Psoas muscle (tissue), 8 donors: ENCODE data around the gene DOCK10. TPM values are rescaled to one million over a fixed set of nuclear protein-coding genes. Genes with fewer than 3 reads are reported as not detected.

Experiments
- ATAC-seq, 4 donors: fragments of 200-7000 bp; cut with Tn5 transposase; one replicate each; pipeline ENCODE4 v1.9.1; 2020; ENCODE audit warnings: moderate library complexity in 3 of 4, mild to moderate bottlenecking in 2 of 4
- DNase-seq, 2 donors: peaks; one replicate each; pipeline ENCODE4 v3.0.0-alpha.2; 2020
- H3K27ac ChIP-seq: fragments of 200-600 bp; one replicate; pipeline ENCODE4 v1.8.0; 2022
- H3K27me3 ChIP-seq, 3 donors: fragments of 200-600 bp in 1 of 3; one replicate each; pipeline versions ENCODE4 v1.6.1 to v1.8.0; 2013 to 2022; ENCODE audit warnings: low read length in 2 of 3, mild to moderate bottlenecking in 2 of 3, moderate library complexity in 1 of 3; ENCODE audit not compliant: insufficient read depth in 3 of 3
- H3K36me3 ChIP-seq, 2 donors: fragments of 200-600 bp in 1 of 2; one replicate each; pipeline versions ENCODE4 v1.6.1 to v1.8.0; 2013 to 2022; ENCODE audit warnings: low read depth in 1 of 2, mild to moderate bottlenecking in 1 of 2, moderate library complexity in 1 of 2; ENCODE audit not compliant: insufficient read depth in 1 of 2
- H3K4me1 ChIP-seq: fragments of 200-600 bp; one replicate; pipeline ENCODE4 v1.8.0; 2022
- H3K4me3 ChIP-seq: fragments of 200-600 bp; one replicate; pipeline ENCODE4 v1.8.0; 2022; ENCODE audit warnings: mild to moderate bottlenecking
- H3K9me3 ChIP-seq: fragments of 200-600 bp; one replicate; pipeline ENCODE4 v1.8.0; 2022
- CTCF ChIP-seq: fragments of 200-600 bp; IDR thresholded peaks from one replicate; pipeline ENCODE4 v1.8.0; 2022; ENCODE audit warnings: antibody characterized with exemption
- WGBS, 3 donors: extraction: QIAGEN DNeasy Blood & Tissue Kit; methylation state at CpG; one replicate each; pipeline versions ENCODE4 v1.1.6 to v1.1.7; 2013; 5-methylcytosine and 5-hydroxymethylcytosine counted together
- intact Hi-C, 2 donors: fragments of 100-400 bp; cut with DNase I; formaldehyde crosslinking; loops; one replicate each; pipeline versions ENCODE4 v1.11.0 to v1.14.2; 2022
- polyA plus RNA-seq, 3 donors: library from polyadenylated mRNA; stranded (reverse); fragments of 200-250 nt; gene quantifications; one replicate each; pipeline ENCODE4 v1.2.3, GENCODE V29; 2013
- total RNA-seq, 4 donors: library from RNA; stranded (reverse); fragmentation: NEBNext Ultra II Directional in 2 of 4; extraction: Animal tissue kit (Norgen Biotek cat#: 25700) in 2 of 4; gene quantifications; one replicate each; pipeline versions ENCODE4 v1.2.1 to v1.2.4, GENCODE V29; 2021 to 2023
- donor health status: healthy with polysubstance abuse.
- donor health status: DM: no; HTN: no; CAD: no; lungs with moderate emphysema.
- donor health status: Bipolar disorder and iron deficiency.
- donor health status: healthy.
- donor health status: DM: yes; HTN: yes; CAD: no.
- donor health status: DM: no; HTN: no; CAD: no.
- donor health status: DM: no; HTN: no; CAD: no.
- donor health status: DM: yes; HTN: yes; CAD: no.

DOCK10 gene
- total and polyA plus RNA-seq, 7 donors: 0.17 to 4.4 (median 1.0) TPM

GRCh38 chr2:224995419-224995818 is 46.8 kb downstream of the DOCK10 start:
- H3K36me3 ChIP-seq: no peaks in the 10 kb centered on the region
- DNase-seq: no peak
- intact Hi-C loops: no loop called here
- H3K27ac ChIP-seq: no peak overlapping the region
- ATAC-seq: no peak
- WGBS, 3 donors: 82 to 85% (median 85%) methylated on average over 3 of the region's 3 CpGs
- no peaks in the 10 kb centered on the region for H3K27me3 ChIP-seq
- no peak for TF ChIP-seq CTCF
- H3K4me3 ChIP-seq: no peak overlapping the region
- H3K9me3 ChIP-seq: no peaks in the 10 kb centered on the region
- no peaks in the 10 kb centered on the region for H3K4me1 ChIP-seq

GRCh38 chr2:224994242-224994823 is 47.9 kb downstream of the DOCK10 start:
- DNase-seq: no peak
- no peak for ATAC-seq
- no peaks in the 10 kb centered on the region for H3K36me3 ChIP-seq
- H3K27me3 ChIP-seq: no peaks in the 10 kb centered on the region
- H3K27ac ChIP-seq: no peak overlapping the region
- 76 to 97% (median 88%) methylated on average over 1 of the region's 1 CpG for WGBS, 3 donors
- no peak for TF ChIP-seq CTCF
- intact Hi-C loops: no loop called here
- H3K4me3 ChIP-seq: no peak overlapping the region
- H3K4me1 ChIP-seq: no peaks in the 10 kb centered on the region
- H3K9me3 ChIP-seq: no peaks in the 10 kb centered on the region

GRCh38 chr2:224990710-224991109 is 51.6 kb downstream of the DOCK10 start:
- ATAC-seq (no peak), DNase-seq (no peak)
- intact Hi-C loops: no loop called here
- H3K9me3 ChIP-seq: no peaks in the 10 kb centered on the region
- H3K36me3 ChIP-seq: no peaks in the 10 kb centered on the region
- no peak overlapping the region for H3K27ac ChIP-seq
- no peak for TF ChIP-seq CTCF
- H3K4me1 ChIP-seq: no peaks in the 10 kb centered on the region
- no peaks in the 10 kb centered on the region for H3K27me3 ChIP-seq
- no peak overlapping the region for H3K4me3 ChIP-seq
- 94 to 97% (median 96%) methylated on average over 3 of the region's 3 CpGs for WGBS, 3 donors

GRCh38 chr2:224987733-224988132 is 54.5 kb downstream of the DOCK10 start:
- Histone ChIP-seq H3K27ac (no peak overlapping the region), H3K27me3 (no peaks in the 10 kb centered on the region), H3K4me3 (no peak overlapping the region), H3K36me3 (no peaks in the 10 kb centered on the region), H3K9me3 (no peaks in the 10 kb centered on the region), H3K4me1 (peaks cover 7% of the 10 kb centered on the region)
- TF ChIP-seq CTCF: no peak
- intact Hi-C loops: no loop called here
- ATAC-seq: no peak
- DNase-seq: no peak
- 95 to 100% (median 95%) methylated on average over 4 of the region's 4 CpGs for WGBS, 3 donors

GRCh38 chr2:224986477-224986876 is 55.8 kb downstream of the DOCK10 start:
- no peak for ATAC-seq
- intact Hi-C loops: no loop called here
- 97 to 100% (median 100%) methylated on average over 1 of the region's 1 CpG for WGBS, 3 donors
- H3K4me1 ChIP-seq: peaks cover 7% of the 10 kb centered on the region
- TF ChIP-seq CTCF: no peak
- H3K9me3 ChIP-seq: no peaks in the 10 kb centered on the region
- no peak for DNase-seq
- H3K27me3 ChIP-seq: no peaks in the 10 kb centered on the region
- H3K36me3 ChIP-seq: no peaks in the 10 kb centered on the region
- no peak overlapping the region for H3K27ac ChIP-seq
- no peak overlapping the region for H3K4me3 ChIP-seq
